Heart left ventricle (tissue), 13 donors: ENCODE data around the gene EYA4.

Experiments used
- CTCF ChIP-seq, 12 donors: fragments of 200-600 bp; sonication (generic) in 4 of 12; IDR thresholded peaks; one replicate each; pipeline versions ENCODE4 v1.5.0 to v1.8.0; 2018 to 2022; ENCODE audit warnings: antibody characterized with exemption in 12 of 12, mild to moderate bottlenecking in 5 of 12
- POLR2A ChIP-seq, 2 donors: fragments of 450-650 bp; IDR thresholded peaks; one replicate each; pipeline ENCODE4 v1.6.1; 2017; ENCODE audit warnings: antibody characterized with exemption in 2 of 2, mild to moderate bottlenecking in 2 of 2, moderate library complexity in 2 of 2
- donor health status: ischemic (EF 13 %, LVEDD 7.1; RV severe dilation, severe dysfunction).
- donor health status: DM: no; HTN: yes; CAD: no.
- donor health status: DM: no; HTN: no; CAD: no.
- donor health status: ischemic (EF 25% LVEDD 6.9; RV normal size, moderate dysfunction).
- donor health status: ischemic (EF 25% LVEDD 5.7; RV mildly dilated, moderate dysfunction).
- donor health status: ischemic (EF 35%, LVEDD 5.7; RV mildly dilated, moderate dysfunction).
- donor health status: nonischemic (EF 11% LVEDD 7.7; RV severe dilation, severe dysfunction).
- donor health status: DM: yes; HTN: yes; CAD: no.
- donor health status: PGD.
- donor health status: ischemic (EF 29% LVEDD 5.4; RV normal size, mild dysfunction).
- donor health status: nonischemic (EF 23%, LVEDD 6.1; RV moderate dilation, normal function).

GRCh38 chr6:133424359-133424758 lies 183.2 kb downstream of the EYA4 start:
- TF ChIP-seq CTCF (IDR thresholded peaks at IDR 0.05) (no peak), POLR2A (IDR thresholded peaks at IDR 0.05) (no peak)
